Suprapubic skin (tissue), 3 donors: ENCODE results near the gene FAM228A.

Experiments used
- CTCF ChIP-seq, 2 donors: fragments of 200-600 bp in 1 of 2; fragments of 450-650 bp in 1 of 2; sonication (generic) in 1 of 2; IDR thresholded peaks; one replicate each; pipeline ENCODE4 v1.5.1; 2016 to 2019; ENCODE audit warnings: antibody characterized with exemption in 2 of 2, mild to moderate bottlenecking in 1 of 2, moderate library complexity in 1 of 2
- POLR2A ChIP-seq, 2 donors: fragments of 450-650 bp; IDR thresholded peaks; one replicate each; pipeline ENCODE4 v1.6.1; 2017; ENCODE audit warnings: antibody characterized with exemption in 2 of 2, mild to moderate bottlenecking in 2 of 2, moderate library complexity in 2 of 2

DNA sequence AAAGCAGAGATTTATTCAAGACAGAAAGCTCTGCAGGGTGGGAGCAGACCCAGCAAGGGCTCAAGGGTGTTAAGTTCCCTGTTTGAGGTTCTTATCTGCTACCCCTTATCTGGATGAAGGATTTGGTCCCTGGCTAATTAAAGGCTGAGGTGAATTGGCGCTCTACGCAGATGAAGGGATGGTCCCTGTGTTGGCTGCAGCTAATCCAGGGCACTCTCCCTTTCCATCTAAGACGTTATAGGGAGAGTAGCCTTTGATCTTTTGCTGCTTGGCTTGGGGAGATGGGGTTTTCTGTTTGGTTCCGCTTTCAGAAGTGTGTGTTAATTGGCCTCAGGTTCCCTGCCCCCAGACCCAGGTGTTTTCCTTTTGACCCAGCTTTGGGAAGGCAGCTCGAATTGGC lies 17.0 kb downstream of the FAM228A start:
- TF ChIP-seq POLR2A (IDR thresholded peaks at IDR 0.05) (no peak), CTCF (IDR thresholded peaks at IDR 0.05) (no peak)
